ENCODE measurements around the gene ANO4.

- TF ChIP-seq CTCF (tag by site-specific recombination; IDR thresholded peaks at IDR 0.05) (no peak), SP7 (tag by site-specific recombination; IDR thresholded peaks at IDR 0.05) (no peak), PRDM10 (tag by site-specific recombination; IDR thresholded peaks at IDR 0.05) (no peak), ZNF23 (tag by site-specific recombination; IDR thresholded peaks at IDR 0.05; ENCODE audit: borderline replicate concordance) (no peak), ZNF561 (tag by site-specific recombination; IDR thresholded peaks at IDR 0.05; ENCODE audit: borderline replicate concordance) (no peak), ZNF768 (tag by site-specific recombination; IDR thresholded peaks at IDR 0.05) (no peak), ZNF26 (tag by site-specific recombination; IDR thresholded peaks at IDR 0.05) (no peak), ZNF747 (tag by site-specific recombination; IDR thresholded peaks at IDR 0.05) (no peak), GLIS2 (tag by site-specific recombination; IDR thresholded peaks at IDR 0.05) (no peak), ZNF121 (tag by site-specific recombination; IDR thresholded peaks at IDR 0.05) (no peak)
Measured at GRCh38 chr12:101039848-101040531, 245.4 kb downstream of the ANO4 start.

Data from HEK293 (cell line).